Endodermal cell (in vitro differentiated cells): ENCODE measurements around the gene NPHP4. TPM values are rescaled to one million over a fixed set of nuclear protein-coding genes. Genes with fewer than 3 reads are reported as not detected.

ENCODE experiments used
- DNase-seq: peaks from one replicate; pipeline ENCODE4 v3.0.0-alpha.2; 2017
- H3K27ac ChIP-seq: 2 replicates; pipeline ENCODE4 v1.5.1; 2013; ENCODE audit warnings: mild to moderate bottlenecking, low read depth, low read length, moderate library complexity
- H3K27me3 ChIP-seq: 2 replicates; pipeline ENCODE4 v1.6.1; 2013; ENCODE audit warnings: mild to moderate bottlenecking, low read length, moderate library complexity; ENCODE audit not compliant: insufficient read depth, control insufficient read depth, poor library complexity, severe bottlenecking
- H3K36me3 ChIP-seq: 2 replicates; pipeline ENCODE4 v1.7.0; 2013; ENCODE audit warnings: mild to moderate bottlenecking, low read length, moderate library complexity; ENCODE audit not compliant: control insufficient read depth, insufficient read depth
- H3K4me1 ChIP-seq: one replicate; pipeline ENCODE4 v1.7.0; 2013; ENCODE audit warnings: low read length; ENCODE audit not compliant: control insufficient read depth, insufficient read depth
- H3K4me3 ChIP-seq: 2 replicates; pipeline ENCODE4 v1.5.1; 2013; ENCODE audit warnings: mild to moderate bottlenecking, low read length, moderate library complexity
- H3K9ac ChIP-seq: 2 replicates; pipeline ENCODE4 v1.6.1; 2013; ENCODE audit warnings: mild to moderate bottlenecking, low read length, moderate library complexity; ENCODE audit not compliant: poor library complexity, severe bottlenecking; ENCODE audit errors: extremely low read depth
- H3K9me3 ChIP-seq: 2 replicates; pipeline ENCODE4 v1.6.1; 2013; ENCODE audit warnings: mild to moderate bottlenecking, low read length, moderate library complexity; ENCODE audit not compliant: control insufficient read depth
- H3K27ac Mint-ChIP-seq: 2 replicates; pipeline ENCODE4 v1.8.0; 2020; ENCODE audit warnings: mixed read lengths
- H3K27me3 Mint-ChIP-seq: 2 replicates; pipeline ENCODE4 v1.8.0; 2021; ENCODE audit warnings: mild to moderate bottlenecking, mixed read lengths; ENCODE audit not compliant: insufficient read depth
- H3K36me3 Mint-ChIP-seq: 2 replicates; pipeline ENCODE4 v1.8.0; 2020; ENCODE audit warnings: low read depth, mixed read lengths
- H3K4me1 Mint-ChIP-seq: 2 replicates; pipeline ENCODE4 v1.8.0; 2020; ENCODE audit warnings: mixed read lengths
- H3K4me3 Mint-ChIP-seq: 2 replicates; pipeline ENCODE4 v1.8.0; 2020; ENCODE audit warnings: mild to moderate bottlenecking, moderate library complexity, mixed read lengths
- H3K9me3 Mint-ChIP-seq: 2 replicates; pipeline ENCODE4 v1.8.0; 2020; ENCODE audit warnings: mild to moderate bottlenecking, mixed read lengths
- WGBS, 2 experiments: methylation state at CpG; one replicate each; pipeline versions ENCODE4 v1.1.5 to v1.1.7; 2013; ENCODE audit warnings: missing lambda C conversion rate in 2 of 2, mixed read lengths in 1 of 2; ENCODE audit not compliant: insufficient coverage in 1 of 2, insufficient read length in 1 of 2; 5-methylcytosine and 5-hydroxymethylcytosine counted together
- total RNA-seq, 2 donors: library from RNA; stranded (reverse); fragmentation: NEBNext Ultra II Directional in 1 of 2; extraction: Animal tissue kit (Norgen Biotek cat#: 25700) in 1 of 2; gene quantifications; 2 replicates in 1 of 2; 3 replicates in 1 of 2; pipeline ENCODE4 v1.2.1, GENCODE V29; 2021
- TF ChIP-seq, protein P1 (sequence below): fragments of 200-600 bp; sonication (generic); conservative IDR thresholded peaks from 2 replicates; pipeline ENCODE4 v1.5.0; 2021; ENCODE audit warnings: antibody characterized with exemption, mild to moderate bottlenecking

Gene NPHP4
- total RNA-seq, 2 donors from 2014 or later, result 19.1 to 25.4 TPM

GRCh38 chr1:5831600-5832335 lies 160.5 kb downstream of the NPHP4 start:
- peak; percentile 68 for DNase-seq
- no peak overlapping the region for H3K27ac Mint-ChIP-seq

GRCh38 chr1:5830771-5831599 lies 161.2 kb downstream of the NPHP4 start:
- no peak overlapping the region for H3K9ac ChIP-seq
- Mint-ChIP-seq H3K4me1 (peaks cover 6% of the 10 kb centered on the region), H3K4me3 (no peak overlapping the region), H3K9me3 (no peaks in the 10 kb centered on the region), H3K36me3 (no peaks in the 10 kb centered on the region), H3K27ac (no peak overlapping the region), H3K27me3 (no peaks in the 10 kb centered on the region)
- no peak overlapping the region for H3K4me3 ChIP-seq
- no peaks in the 10 kb centered on the region for H3K36me3 ChIP-seq
- no peaks in the 10 kb centered on the region for H3K27me3 ChIP-seq
- H3K9me3 ChIP-seq, result no peaks in the 10 kb centered on the region
- TF ChIP-seq, protein P1, sequence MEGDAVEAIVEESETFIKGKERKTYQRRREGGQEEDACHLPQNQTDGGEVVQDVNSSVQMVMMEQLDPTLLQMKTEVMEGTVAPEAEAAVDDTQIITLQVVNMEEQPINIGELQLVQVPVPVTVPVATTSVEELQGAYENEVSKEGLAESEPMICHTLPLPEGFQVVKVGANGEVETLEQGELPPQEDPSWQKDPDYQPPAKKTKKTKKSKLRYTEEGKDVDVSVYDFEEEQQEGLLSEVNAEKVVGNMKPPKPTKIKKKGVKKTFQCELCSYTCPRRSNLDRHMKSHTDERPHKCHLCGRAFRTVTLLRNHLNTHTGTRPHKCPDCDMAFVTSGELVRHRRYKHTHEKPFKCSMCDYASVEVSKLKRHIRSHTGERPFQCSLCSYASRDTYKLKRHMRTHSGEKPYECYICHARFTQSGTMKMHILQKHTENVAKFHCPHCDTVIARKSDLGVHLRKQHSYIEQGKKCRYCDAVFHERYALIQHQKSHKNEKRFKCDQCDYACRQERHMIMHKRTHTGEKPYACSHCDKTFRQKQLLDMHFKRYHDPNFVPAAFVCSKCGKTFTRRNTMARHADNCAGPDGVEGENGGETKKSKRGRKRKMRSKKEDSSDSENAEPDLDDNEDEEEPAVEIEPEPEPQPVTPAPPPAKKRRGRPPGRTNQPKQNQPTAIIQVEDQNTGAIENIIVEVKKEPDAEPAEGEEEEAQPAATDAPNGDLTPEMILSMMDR, result peak; percentile 85
- H3K4me1 ChIP-seq, result no peaks in the 10 kb centered on the region
- DNase-seq, result peak; percentile 97
- 70 to 81% methylated on average over 18 to 26 of the region's 26 CpGs for WGBS, 2 experiments
- no peak overlapping the region for H3K27ac ChIP-seq

More at GRCh38 chr1:5831600-5832335, 160.5 kb downstream of the NPHP4 start:
- no peak overlapping the region for H3K4me3 Mint-ChIP-seq
- H3K27me3 ChIP-seq, result no peaks in the 10 kb centered on the region
- no peak overlapping the region for H3K9ac ChIP-seq
- no peaks in the 10 kb centered on the region for H3K9me3 Mint-ChIP-seq
- no peaks in the 10 kb centered on the region for H3K27me3 Mint-ChIP-seq
- TF ChIP-seq, protein P1, result no peak
- H3K36me3 ChIP-seq, result no peaks in the 10 kb centered on the region
- no peaks in the 10 kb centered on the region for H3K4me1 ChIP-seq
- 48 to 57% methylated on average over 5 to 10 of the region's 10 CpGs for WGBS, 2 experiments
- peaks cover 6% of the 10 kb centered on the region for H3K4me1 Mint-ChIP-seq
- H3K9me3 ChIP-seq, result no peaks in the 10 kb centered on the region
- H3K27ac ChIP-seq, result no peak overlapping the region
- no peaks in the 10 kb centered on the region for H3K36me3 Mint-ChIP-seq
- no peak overlapping the region for H3K4me3 ChIP-seq

DNA sequence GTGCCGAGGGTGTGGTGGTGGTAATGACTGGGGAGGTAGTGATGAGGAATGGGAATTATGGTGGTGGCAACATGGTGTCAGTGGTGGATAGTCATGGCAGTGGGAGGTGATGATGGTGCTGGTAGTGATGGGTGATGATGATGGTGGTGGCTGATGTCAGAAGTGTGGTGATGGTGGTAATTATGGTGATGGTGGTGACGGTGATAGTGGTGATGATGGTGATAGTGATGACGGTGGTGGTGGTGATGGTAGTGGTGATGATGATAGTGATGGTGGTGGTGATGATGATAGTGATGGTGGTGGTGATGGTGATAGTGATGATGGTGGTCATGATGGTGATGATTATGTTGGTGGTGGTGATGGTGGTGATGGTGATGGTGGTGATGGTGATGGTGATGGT lies 162.8 kb downstream of the NPHP4 start:
- no peak overlapping the region for H3K27ac ChIP-seq
- Mint-ChIP-seq H3K9me3 (peaks cover 2% of the 10 kb centered on the region), H3K27ac (no peak overlapping the region), H3K4me3 (no peak overlapping the region), H3K4me1 (peaks cover 6% of the 10 kb centered on the region), H3K27me3 (no peaks in the 10 kb centered on the region), H3K36me3 (no peaks in the 10 kb centered on the region)
- TF ChIP-seq, protein P1, result no peak
- no peaks in the 10 kb centered on the region for H3K27me3 ChIP-seq
- no peaks in the 10 kb centered on the region for H3K4me1 ChIP-seq
- 92 to 93% methylated on average over 3 of the region's 3 CpGs for WGBS, 2 experiments
- no peaks in the 10 kb centered on the region for H3K9me3 ChIP-seq
- H3K36me3 ChIP-seq, result no peaks in the 10 kb centered on the region
- no peak overlapping the region for H3K9ac ChIP-seq
- no peak for DNase-seq
- H3K4me3 ChIP-seq, result no peak overlapping the region
